Putamen (tissue), 1 donor: ENCODE results near the gene TBCA.

Experiments used
- DNase-seq: peaks from one replicate; pipeline ENCODE4 v3.0.0-alpha.2; 2016; ENCODE audit warnings: low spot score

The TBCA gene

DNA sequence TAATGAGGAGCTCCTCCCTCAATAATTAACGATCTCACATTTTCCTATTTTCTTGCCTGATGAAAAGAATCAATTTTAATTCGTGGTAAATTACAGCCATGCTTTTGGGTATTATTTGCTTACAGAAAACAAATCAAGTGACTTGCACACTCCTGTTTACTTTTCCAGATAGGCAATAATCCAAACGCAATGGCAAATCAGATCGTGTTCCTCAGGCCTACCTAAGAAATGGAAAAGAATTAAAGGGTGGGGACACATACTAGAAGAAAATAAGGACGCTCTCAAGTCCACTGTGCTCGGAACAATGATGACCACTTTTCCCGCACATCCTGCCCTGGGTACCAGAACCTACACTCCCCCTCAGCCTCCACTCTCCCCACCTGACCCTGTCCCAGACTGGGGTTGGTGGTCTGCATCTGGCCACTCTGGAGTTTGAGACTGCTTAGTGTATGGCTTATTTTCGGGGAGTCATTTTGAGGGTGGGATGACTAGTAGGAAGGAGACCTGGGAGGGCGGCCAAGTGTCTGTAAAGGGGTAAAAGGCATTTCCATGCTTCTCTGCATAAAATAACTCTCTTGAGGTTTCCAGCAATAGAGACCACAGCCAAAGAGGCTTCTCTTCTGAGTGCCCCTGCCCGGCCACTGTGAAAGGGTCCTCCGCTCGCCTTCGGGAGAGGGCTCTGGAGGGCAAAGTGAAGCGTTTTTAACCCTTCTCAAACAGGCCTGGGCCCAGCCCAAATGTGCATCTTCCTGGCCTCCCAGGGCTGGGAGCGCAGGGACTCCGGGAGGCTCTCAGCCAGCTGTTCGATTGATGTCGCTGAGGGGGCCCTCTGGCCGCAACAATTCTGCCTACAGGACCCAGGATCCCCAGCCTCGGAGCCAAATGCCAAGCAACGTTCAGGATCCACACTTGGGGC, 133.1 kb downstream of the TBCA start:
- DNase-seq: no peak

DNA sequence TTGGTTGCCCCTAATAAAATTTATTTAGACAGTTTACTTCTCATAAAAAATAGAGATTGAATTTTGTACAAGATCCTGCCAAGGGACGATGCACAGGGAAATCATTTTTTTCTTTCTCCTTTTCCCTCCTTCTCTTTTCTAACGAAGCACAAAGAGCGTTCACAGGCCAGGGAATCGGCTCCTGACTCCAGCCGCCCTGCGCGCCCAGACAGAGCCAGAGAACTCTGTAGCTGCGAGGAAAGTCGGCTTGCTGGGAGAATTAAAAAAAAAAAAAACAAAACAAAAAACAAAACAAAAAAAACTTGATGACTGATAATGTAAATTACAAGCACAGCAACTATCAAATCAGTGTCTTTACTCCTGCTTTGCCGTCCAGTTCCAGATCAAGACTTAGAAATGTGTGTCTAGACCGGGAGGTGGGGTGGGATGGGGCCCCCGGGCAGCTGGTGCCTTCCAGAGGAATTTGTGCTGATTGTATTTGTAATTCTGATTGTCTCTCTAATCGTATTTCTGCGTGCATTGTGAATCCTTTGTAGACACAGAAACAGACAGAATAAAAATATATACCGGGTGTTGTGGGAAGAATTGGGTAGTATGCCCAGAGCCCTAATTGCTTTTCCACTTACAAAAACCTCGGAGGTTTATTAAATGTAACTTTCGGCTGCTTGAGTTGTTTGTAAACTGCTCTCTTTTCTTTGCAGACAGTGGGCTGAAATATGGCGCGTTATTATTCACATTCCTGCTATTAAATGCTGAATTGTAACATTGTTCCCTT, 134.0 kb downstream of the TBCA start:
- no peak for DNase-seq

DNA sequence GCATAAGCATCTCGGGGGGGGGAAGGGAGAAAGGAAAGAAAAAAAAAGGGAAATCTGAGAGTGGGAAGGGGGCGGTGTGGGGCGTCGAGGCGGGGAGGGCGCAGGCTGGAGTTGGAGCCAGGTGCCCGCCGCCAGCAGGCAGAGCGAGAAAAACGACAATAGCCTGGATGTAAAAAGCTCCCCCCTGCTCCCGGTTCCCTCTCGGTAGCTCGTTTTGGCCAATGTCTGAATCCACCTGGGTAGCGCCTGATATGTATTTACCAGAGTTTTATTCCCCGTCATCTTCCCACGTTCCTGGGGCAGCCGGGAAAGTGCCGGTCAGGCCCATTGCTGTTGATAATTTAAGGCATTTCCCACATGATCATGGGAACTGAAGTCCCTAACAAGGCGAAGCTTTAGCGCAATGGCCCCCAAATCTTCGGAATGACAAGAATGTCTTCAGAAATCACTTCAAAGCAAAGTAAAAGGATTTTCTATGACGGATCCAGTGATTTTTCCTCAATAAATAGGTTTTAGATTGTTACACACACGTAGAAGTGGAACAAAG, 134.7 kb downstream of the TBCA start:
- no peak for DNase-seq
